ENCODE results near the gene SHB.

- TF ChIP-seq CTCF (conservative IDR thresholded peaks at IDR 0.05 in 1 of 2, IDR thresholded peaks at IDR 0.05 in 1 of 2; ENCODE audit: low read depth in 1 of 2, low read length in 2 of 2) (no peak), EZH2 (IDR thresholded peaks at IDR 0.05; ENCODE audit: low read length, missing control alignments) (no peak)
These were observed 90.0 kb downstream of the SHB start for GRCh38 chr9:37978983-37979382.
